Esophagus squamous epithelium (tissue), 5 donors: ENCODE measurements around the gene RNF207. TPM values are rescaled to one million over a fixed set of nuclear protein-coding genes. Genes with fewer than 3 reads are reported as not detected.

ENCODE experiments used
- DNase-seq: peaks from one replicate; lab custom pipeline; 2025; lab: John Stamatoyannopoulos, UW
- H3K27ac ChIP-seq, 4 donors: fragments of 200-600 bp; sonication (generic); one replicate each; pipeline ENCODE4 v1.5.1; 2016 to 2019; ENCODE audit warnings: mild to moderate bottlenecking in 1 of 4
- H3K27me3 ChIP-seq, 4 donors: fragments of 200-600 bp; sonication (generic); 1 replicate in 3 of 4; 2 replicates in 1 of 4; pipeline versions ENCODE4 v1.5.1 to v1.6.0; 2017 to 2021; ENCODE audit warnings: antibody characterized with exemption in 1 of 4
- H3K36me3 ChIP-seq, 3 donors: fragments of 200-600 bp; sonication (generic); one replicate each; pipeline ENCODE4 v1.5.1; 2016 to 2019
- H3K4me1 ChIP-seq, 3 donors: fragments of 200-600 bp; sonication (generic); one replicate each; pipeline ENCODE4 v1.5.1; 2017 to 2019
- H3K4me3 ChIP-seq, 4 donors: fragments of 200-600 bp; sonication (generic); 1 replicate in 3 of 4; 2 replicates in 1 of 4; pipeline ENCODE4 v1.5.1; 2016 to 2019; ENCODE audit warnings: mild to moderate bottlenecking in 2 of 4, moderate library complexity in 1 of 4
- H3K9me3 ChIP-seq, 3 donors: fragments of 200-600 bp; sonication (generic); one replicate each; pipeline ENCODE4 v1.5.1; 2016 to 2019
- POLR2A ChIP-seq, 4 donors: fragments of 450-650 bp; IDR thresholded peaks; one replicate each; pipeline ENCODE4 v1.6.1; 2017; ENCODE audit warnings: antibody characterized with exemption in 4 of 4, mild to moderate bottlenecking in 4 of 4, moderate library complexity in 3 of 4
- WGBS, 2 donors: methylation state at CpG; one replicate each; pipeline ENCODE4 v1.1.5; 2018; 5-methylcytosine and 5-hydroxymethylcytosine counted together
- intact Hi-C: fragments of 100-400 bp; cut with DNase I; formaldehyde crosslinking; loops from one replicate; pipeline ENCODE4 v1.15.0; 2022
- total RNA-seq, 4 donors: library from RNA; depleted of rRNA; stranded (reverse); fragments of >200 nt; gene quantifications; one replicate each; pipeline ENCODE4 v1.1.0, GENCODE V29; 2016
- TF ChIP-seq, protein P1 (sequence below), 6 experiments: fragments of 450-650 bp in 4 of 6; fragments of 200-600 bp in 2 of 6; sonication (generic) in 2 of 6; IDR thresholded peaks; one replicate each; pipeline ENCODE4 v1.5.1; 2016 to 2019; ENCODE audit warnings: antibody characterized with exemption in 6 of 6, mild to moderate bottlenecking in 4 of 6, moderate library complexity in 4 of 6
- donor health status: DM: yes; HTN: yes; CAD: no.

RNF207 gene
- total RNA-seq, 4 donors from 2014 or later, result 6.6 to 43.3 (median 23.3) TPM

DNA sequence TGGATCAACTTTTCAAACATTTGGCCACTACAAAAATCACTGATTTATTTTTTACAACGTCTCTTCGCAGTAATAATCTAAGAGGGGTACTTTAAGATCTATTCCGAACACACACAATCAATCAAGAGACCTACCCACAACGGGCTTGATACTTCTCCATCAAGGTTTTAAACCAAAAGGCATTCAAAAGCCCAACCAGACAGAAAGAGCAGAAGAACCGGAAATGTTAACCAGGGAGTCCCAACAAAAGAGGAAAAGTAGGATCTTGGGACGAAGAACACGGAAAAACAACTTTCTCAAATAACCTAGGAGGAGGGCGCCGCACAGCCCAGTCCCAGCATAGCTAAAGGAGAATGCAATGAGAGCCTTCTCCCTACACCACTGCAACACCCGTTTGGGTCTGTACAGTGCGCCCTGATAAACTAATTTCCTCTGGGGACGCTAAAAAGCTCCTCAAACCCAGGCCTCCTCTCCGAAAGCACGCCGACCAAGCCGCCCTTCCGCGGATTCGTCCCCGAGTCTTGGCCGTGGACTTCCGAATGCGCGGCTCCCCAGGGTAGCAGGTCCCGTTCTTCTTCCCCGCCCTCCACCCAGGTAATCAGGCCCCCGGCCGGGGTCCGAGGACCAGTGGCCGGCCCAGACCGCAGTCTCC, 7.1 kb upstream of the RNF207 start:
- WGBS, 2 donors, result 2 to 4% methylated on average over 11 to 25 of the region's 31 CpGs
- no peak for DNase-seq
- Histone ChIP-seq H3K36me3 (peaks cover 0 to 37% (median 22%) of the 10 kb centered on the region in 3 donors), H3K4me1 (peaks cover 17 to 51% (median 19%) of the 10 kb centered on the region in 3 donors), H3K27ac (peak overlapping the region; percentile 88 to 93 (median 90)), H3K4me3 (peak overlapping the region; percentile 79 to 100 (median 94)), H3K9me3 (no peaks in the 10 kb centered on the region), H3K27me3 (no peaks in the 10 kb centered on the region)
- intact Hi-C loops, result no loop called here
- TF ChIP-seq, protein P1, sequence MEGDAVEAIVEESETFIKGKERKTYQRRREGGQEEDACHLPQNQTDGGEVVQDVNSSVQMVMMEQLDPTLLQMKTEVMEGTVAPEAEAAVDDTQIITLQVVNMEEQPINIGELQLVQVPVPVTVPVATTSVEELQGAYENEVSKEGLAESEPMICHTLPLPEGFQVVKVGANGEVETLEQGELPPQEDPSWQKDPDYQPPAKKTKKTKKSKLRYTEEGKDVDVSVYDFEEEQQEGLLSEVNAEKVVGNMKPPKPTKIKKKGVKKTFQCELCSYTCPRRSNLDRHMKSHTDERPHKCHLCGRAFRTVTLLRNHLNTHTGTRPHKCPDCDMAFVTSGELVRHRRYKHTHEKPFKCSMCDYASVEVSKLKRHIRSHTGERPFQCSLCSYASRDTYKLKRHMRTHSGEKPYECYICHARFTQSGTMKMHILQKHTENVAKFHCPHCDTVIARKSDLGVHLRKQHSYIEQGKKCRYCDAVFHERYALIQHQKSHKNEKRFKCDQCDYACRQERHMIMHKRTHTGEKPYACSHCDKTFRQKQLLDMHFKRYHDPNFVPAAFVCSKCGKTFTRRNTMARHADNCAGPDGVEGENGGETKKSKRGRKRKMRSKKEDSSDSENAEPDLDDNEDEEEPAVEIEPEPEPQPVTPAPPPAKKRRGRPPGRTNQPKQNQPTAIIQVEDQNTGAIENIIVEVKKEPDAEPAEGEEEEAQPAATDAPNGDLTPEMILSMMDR (IDR thresholded peaks at IDR 0.05), result no peak
- no peak for TF ChIP-seq POLR2A (IDR thresholded peaks at IDR 0.05)

DNA sequence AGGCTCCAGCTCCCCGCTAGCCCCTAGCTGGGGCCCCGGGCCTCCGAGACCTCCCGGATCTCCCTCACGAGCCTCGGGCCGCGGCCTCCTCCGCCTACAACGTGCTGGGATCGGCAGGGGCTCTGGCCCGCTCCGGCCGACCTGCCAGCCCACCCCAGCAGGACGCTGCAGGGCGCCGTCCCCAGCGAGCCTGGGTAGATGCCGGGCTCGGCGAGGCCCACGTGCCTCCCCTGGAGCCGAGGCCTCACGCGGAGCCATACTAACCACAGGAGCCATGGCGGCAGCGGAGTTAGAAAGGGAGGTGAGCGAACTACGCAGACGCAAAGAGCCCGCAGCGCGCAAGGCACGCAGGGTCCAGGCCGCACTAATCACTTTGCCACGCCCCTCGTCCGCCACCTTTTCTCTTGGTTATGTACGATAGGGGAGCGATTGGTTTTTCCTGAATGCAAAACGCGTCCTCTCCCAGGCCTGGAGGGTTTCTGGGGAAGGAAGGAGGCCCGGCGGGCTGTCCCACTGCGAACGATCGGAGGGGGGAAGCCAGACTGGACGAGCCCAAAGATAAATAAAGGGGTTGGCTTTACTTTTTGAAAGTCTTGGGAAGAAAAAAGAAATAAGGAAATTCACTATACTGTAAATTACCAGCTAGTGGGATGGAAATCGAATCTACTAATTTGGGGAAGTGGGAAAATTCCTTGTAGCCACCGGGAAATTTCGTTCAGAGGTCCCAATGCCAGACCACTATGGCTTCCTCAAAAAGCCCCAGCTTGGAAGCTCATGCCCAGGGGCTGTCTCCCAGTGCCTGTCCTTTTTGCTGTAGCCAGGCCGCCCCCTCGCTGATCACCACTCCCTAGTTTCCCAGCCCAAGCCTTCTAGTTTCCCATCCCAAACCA, 6.4 kb upstream of the RNF207 start, which contains the start of gene RPL22:
RPL22 (minus strand) TSS at position 298 of the 890 bp plus-strand sequence; CDS start at position 276, 22 bp downstream.
- Histone ChIP-seq H3K9me3 (no peaks in the 10 kb centered on the region), H3K36me3 (peaks cover 0 to 29% (median 15%) of the 10 kb centered on the region in 3 donors), H3K27me3 (no peaks in the 10 kb centered on the region), H3K27ac (peak within 1 kb of the TSS; percentile 88 to 93 (median 90)), H3K4me3 (peak within 1 kb of the TSS; percentile 79 to 100 (median 94)), H3K4me1 (peaks cover 17 to 51% (median 19%) of the 10 kb centered on the region in 3 donors)
- DNase-seq, result peak; percentile 90
- WGBS, 2 donors, result 3 to 5% methylated on average over 12 to 14 of the region's 53 CpGs
- TF ChIP-seq POLR2A (IDR thresholded peaks at IDR 0.05), result peak in 3 of 4 donors; percentile 52 to 79 (median 79)
- TF ChIP-seq, protein P1 (IDR thresholded peaks at IDR 0.05), result peak in 2 of 6 experiments; percentile 17 to 50
- intact Hi-C loops, result no loop called here

DNA sequence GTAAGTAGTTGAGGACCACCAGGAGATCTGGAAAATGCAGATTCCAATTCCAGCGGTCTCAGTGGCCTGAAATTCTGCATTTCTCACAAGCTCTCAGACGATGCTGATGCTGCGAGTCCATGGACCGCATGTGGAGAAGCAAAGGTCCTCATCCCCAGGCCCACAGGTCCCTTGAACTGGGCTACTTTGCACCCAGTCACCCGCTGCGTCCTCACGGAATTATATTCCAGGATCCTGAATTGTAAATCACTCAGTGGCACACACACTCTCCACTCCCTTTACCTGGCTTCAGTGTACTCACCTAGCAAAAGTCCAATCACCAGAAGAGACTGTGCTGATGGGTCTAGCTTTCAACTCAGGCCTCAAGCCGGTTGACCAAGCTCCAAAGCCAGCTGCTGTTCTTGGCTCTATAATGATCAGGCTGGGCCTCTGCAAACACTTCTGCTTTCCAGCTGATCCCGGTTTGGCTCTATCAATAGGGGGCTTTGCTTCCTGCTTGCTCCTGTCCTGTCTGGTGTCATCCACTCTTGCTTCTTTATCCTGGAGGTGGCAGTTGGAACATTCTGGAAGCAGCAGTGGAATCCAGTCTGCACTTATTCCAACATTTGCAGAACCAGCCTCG, 5.6 kb upstream of the RNF207 start:
- 67 to 80% methylated on average over 8 to 9 of the region's 10 CpGs for WGBS, 2 donors

DNA sequence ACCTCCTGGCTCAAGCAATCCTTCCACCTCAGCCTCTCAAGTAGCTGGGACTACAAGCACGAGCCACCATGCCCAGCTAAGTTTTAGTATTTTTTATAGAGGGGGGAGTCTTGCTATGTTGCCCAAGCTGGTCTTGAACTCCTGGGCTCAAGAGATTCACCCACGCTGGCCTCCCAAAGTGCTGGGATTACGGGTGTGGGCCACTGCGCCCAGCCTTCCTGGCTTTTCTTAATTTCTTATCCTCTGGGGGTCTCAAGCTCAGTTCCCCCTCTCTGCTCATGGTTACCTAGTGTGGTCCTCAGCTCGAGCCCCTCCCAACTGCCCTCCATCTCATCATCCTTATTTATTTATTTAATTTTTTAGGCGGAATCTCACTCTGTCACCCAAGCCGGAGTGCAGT, 3.7 kb upstream of the RNF207 start:
- Histone ChIP-seq H3K4me1 (peaks cover 35 to 60% (median 42%) of the 10 kb centered on the region in 3 donors), H3K9me3 (no peaks in the 10 kb centered on the region), H3K4me3 (no peak overlapping the region), H3K36me3 (peaks cover 0 to 2% (median 0%) of the 10 kb centered on the region in 3 donors), H3K27me3 (peaks cover 0 to 17% (median 0%) of the 10 kb centered on the region in 4 donors), H3K27ac (no peak overlapping the region)
- WGBS, 2 donors, result 82 to 83% methylated on average over 7 of the region's 7 CpGs
- intact Hi-C loops, result no loop called here
- no peak for DNase-seq
- TF ChIP-seq POLR2A (IDR thresholded peaks at IDR 0.05), result no peak
- TF ChIP-seq, protein P1 (IDR thresholded peaks at IDR 0.05), result no peak

More for the DNA sequence above, 5.6 kb upstream of the RNF207 start:
- peaks cover 0 to 21% (median 9%) of the 10 kb centered on the region in 3 donors for H3K36me3 ChIP-seq
- peak overlapping the region; percentile 79 to 100 (median 94) for H3K4me3 ChIP-seq
- intact Hi-C loops, result no loop called here
- DNase-seq, result no peak
- no peaks in the 10 kb centered on the region for H3K27me3 ChIP-seq
- no peak for TF ChIP-seq POLR2A (IDR thresholded peaks at IDR 0.05)
- TF ChIP-seq, protein P1 (IDR thresholded peaks at IDR 0.05), result no peak
- peak overlapping the region; percentile 88 to 93 (median 90) for H3K27ac ChIP-seq
- peaks cover 24 to 52% (median 26%) of the 10 kb centered on the region in 3 donors for H3K4me1 ChIP-seq
- no peaks in the 10 kb centered on the region for H3K9me3 ChIP-seq
